H9 (cell line): ENCODE results near the gene CPT1C. TPM values are rescaled to one million over a fixed set of nuclear protein-coding genes. Genes with fewer than 3 reads are reported as not detected.

Experiments
- DNase-seq: peaks from one replicate; pipeline ENCODE4 v3.0.0-alpha.2; 2017
- H2AFZ ChIP-seq: one replicate; pipeline ENCODE4 v1.6.1; 2013; ENCODE audit warnings: mild to moderate bottlenecking, low read length, control low read depth, moderate library complexity
- H2AK5ac ChIP-seq: 2 replicates; pipeline ENCODE4 v1.6.1; 2013; ENCODE audit warnings: low read length, control low read depth, mixed read lengths; ENCODE audit not compliant: insufficient read length
- H2BK120ac ChIP-seq: one replicate; pipeline ENCODE4 v1.6.1; 2013; ENCODE audit warnings: low read depth, mild to moderate bottlenecking, low read length, control low read depth, inconsistent platforms; ENCODE audit not compliant: poor library complexity, severe bottlenecking
- H2BK12ac ChIP-seq: 2 replicates; pipeline ENCODE4 v1.6.1; 2013; ENCODE audit warnings: low read length, control low read depth, mixed read lengths, low read depth; ENCODE audit not compliant: insufficient read length
- H2BK15ac ChIP-seq: 2 replicates; pipeline ENCODE4 v1.6.1; 2013; ENCODE audit warnings: low read depth, low read length, control low read depth
- H2BK20ac ChIP-seq: one replicate; pipeline ENCODE4 v1.6.1; 2013; ENCODE audit warnings: low read depth, mild to moderate bottlenecking, low read length, control low read depth, inconsistent platforms; ENCODE audit not compliant: poor library complexity, severe bottlenecking
- H2BK5ac ChIP-seq: 2 replicates; pipeline ENCODE4 v1.6.1; 2013; ENCODE audit warnings: low read length, control low read depth, mixed read lengths; ENCODE audit not compliant: insufficient read length
- H3K14ac ChIP-seq: 2 replicates; pipeline ENCODE4 v1.6.1; 2013; ENCODE audit warnings: low read length, control low read depth; ENCODE audit not compliant: insufficient read depth
- H3K18ac ChIP-seq: 2 replicates; pipeline ENCODE4 v1.6.1; 2013; ENCODE audit warnings: low read depth, mild to moderate bottlenecking, mixed read lengths, low read length, control low read depth; ENCODE audit not compliant: insufficient read length
- H3K23ac ChIP-seq: 2 replicates; pipeline ENCODE4 v1.6.1; 2013; ENCODE audit warnings: low read length, control low read depth, mixed read lengths, low read depth; ENCODE audit not compliant: insufficient read length
- H3K23me2 ChIP-seq: 2 replicates; pipeline ENCODE4 v1.6.1; 2013; ENCODE audit warnings: low read depth, mild to moderate bottlenecking, mixed read lengths, low read length, control low read depth; ENCODE audit not compliant: insufficient read length, poor library complexity, severe bottlenecking
- H3K27ac ChIP-seq: 2 replicates; pipeline ENCODE4 v1.5.1; 2013; ENCODE audit warnings: low read length, control low read depth, mixed read lengths, low read depth; ENCODE audit not compliant: insufficient read length
- H3K27me3 ChIP-seq: 2 replicates; pipeline ENCODE4 v1.6.1; 2013; ENCODE audit warnings: low read length, control low read depth, inconsistent platforms; ENCODE audit not compliant: insufficient read depth
- H3K4ac ChIP-seq: 2 replicates; pipeline ENCODE4 v1.6.1; 2013; ENCODE audit warnings: low read depth, mild to moderate bottlenecking, control low read depth, inconsistent platforms, low read length, moderate library complexity
- H3K4me1 ChIP-seq: 2 replicates; pipeline ENCODE4 v1.6.1; 2013; ENCODE audit warnings: low read length, control low read depth, inconsistent platforms; ENCODE audit not compliant: insufficient read depth
- H3K4me2 ChIP-seq: 2 replicates; pipeline ENCODE4 v1.6.1; 2013; ENCODE audit warnings: low read length, control low read depth, mixed read lengths; ENCODE audit not compliant: insufficient read length, insufficient read depth
- H3K56ac ChIP-seq: 2 replicates; pipeline ENCODE4 v1.6.1; 2013; ENCODE audit warnings: low read depth, mild to moderate bottlenecking, mixed read lengths, low read length, control low read depth; ENCODE audit not compliant: insufficient read length
- H3K79me1 ChIP-seq: 2 replicates; pipeline ENCODE4 v1.6.1; 2013; ENCODE audit warnings: low read depth, mild to moderate bottlenecking, moderate library complexity, low read length, control low read depth, inconsistent platforms; ENCODE audit not compliant: insufficient read depth, poor library complexity, severe bottlenecking
- H3K79me2 ChIP-seq: 2 replicates; pipeline ENCODE4 v1.6.1; 2013; ENCODE audit warnings: low read length, control low read depth, inconsistent platforms; ENCODE audit not compliant: insufficient read depth
- H3K9ac ChIP-seq: 2 replicates; pipeline ENCODE4 v1.6.1; 2013; ENCODE audit warnings: low read length, control low read depth, mixed read lengths; ENCODE audit not compliant: insufficient read length; ENCODE audit errors: extremely low read depth
- H3K9me3 ChIP-seq: one replicate; pipeline ENCODE4 v1.6.1; 2013; ENCODE audit warnings: low read depth, low read length, inconsistent platforms; ENCODE audit not compliant: control insufficient read depth
- H3T11ph ChIP-seq: one replicate; pipeline ENCODE4 v1.6.1; 2013; ENCODE audit warnings: mild to moderate bottlenecking, low read length, control low read depth, inconsistent platforms
- H4K20me1 ChIP-seq: one replicate; pipeline ENCODE4 v1.6.1; 2013; ENCODE audit not compliant: control insufficient read depth, insufficient read length, insufficient read depth
- H4K5ac ChIP-seq: 2 replicates; pipeline ENCODE4 v1.6.1; 2013; ENCODE audit warnings: low read depth, mild to moderate bottlenecking, mixed read lengths, low read length, control low read depth; ENCODE audit not compliant: insufficient read length
- H4K8ac ChIP-seq: replicated peaks from 2 replicates; pipeline ENCODE4 v1.6.1; 2013; ENCODE audit warnings: low read length, control low read depth, mixed read lengths, low read depth; ENCODE audit not compliant: insufficient read length
- H4K91ac ChIP-seq: 2 replicates; pipeline ENCODE4 v1.6.1; 2013; ENCODE audit warnings: low read depth, mild to moderate bottlenecking, moderate library complexity, mixed read lengths, low read length, control low read depth; ENCODE audit not compliant: insufficient read length
- H3K27ac Mint-ChIP-seq, 3 experiments: 2 replicates in 2 of 3; 3 replicates in 1 of 3; pipeline ENCODE4 v1.8.0; 2020 to 2021; ENCODE audit warnings: mixed read lengths in 3 of 3, mild to moderate bottlenecking in 1 of 3, moderate library complexity in 1 of 3
- H3K27me3 Mint-ChIP-seq: 2 replicates; pipeline ENCODE4 v1.8.0; 2021; ENCODE audit warnings: low read depth, mild to moderate bottlenecking, moderate library complexity, mixed read lengths
- H3K36me3 Mint-ChIP-seq, 3 experiments: 2 replicates in 2 of 3; 3 replicates in 1 of 3; pipeline ENCODE4 v1.8.0; 2020 to 2021; ENCODE audit warnings: low read depth in 3 of 3, mixed read lengths in 3 of 3; ENCODE audit not compliant: insufficient read depth in 1 of 3
- H3K4me1 Mint-ChIP-seq, 2 experiments: 2 replicates each; pipeline ENCODE4 v1.8.0; 2020; ENCODE audit warnings: mixed read lengths in 2 of 2
- H3K4me3 Mint-ChIP-seq, 2 experiments: 2 replicates in 1 of 2; 3 replicates in 1 of 2; pipeline ENCODE4 v1.8.0; 2020 to 2021; ENCODE audit warnings: mild to moderate bottlenecking in 2 of 2, mixed read lengths in 2 of 2, moderate library complexity in 1 of 2
- H3K9me3 Mint-ChIP-seq, 2 experiments: 2 replicates in 1 of 2; 3 replicates in 1 of 2; pipeline ENCODE4 v1.8.0; 2020; ENCODE audit warnings: mild to moderate bottlenecking in 2 of 2, mixed read lengths in 2 of 2, moderate library complexity in 1 of 2
- CTCF ChIP-seq: fragments of 200-600 bp; sonication (generic); conservative IDR thresholded peaks from 3 replicates; pipeline ENCODE4 v1.8.0; 2021; ENCODE audit warnings: antibody characterized with exemption, mild to moderate bottlenecking
- WGBS: extraction: QIAGEN DNeasy Blood & Tissue Kit; methylation state at CpG from one replicate; pipeline ENCODE4 v1.1.7; 2013; ENCODE audit warnings: missing lambda C conversion rate, low lambda C conversion rate, mixed read lengths; ENCODE audit not compliant: insufficient read length; ENCODE audit errors: extremely low coverage; 5-methylcytosine and 5-hydroxymethylcytosine counted together
- total RNA-seq: library from RNA; stranded (reverse); gene quantifications from 2 replicates; pipeline ENCODE4 v1.2.1, GENCODE V29; 2021

Gene CPT1C
- total RNA-seq, 1 experiment from 2014 or later: 74.6 TPM

GRCh38 chr19:49655570-49656455 lies 35.1 kb upstream of the CPT1C start:
- H2BK12ac ChIP-seq: no peak overlapping the region
- no peak overlapping the region for H2BK20ac ChIP-seq
- TF ChIP-seq CTCF: no peak
- H2AFZ ChIP-seq: no peak overlapping the region
- H4K91ac ChIP-seq: no peak overlapping the region
- H2BK5ac ChIP-seq: no peak overlapping the region
- H2BK120ac ChIP-seq: no peak overlapping the region
- H3K4ac ChIP-seq: no peak overlapping the region
- no peak overlapping the region for H3K27ac ChIP-seq
- H3T11ph ChIP-seq: no peak overlapping the region
- H3K4me3 Mint-ChIP-seq: no peak overlapping the region; a peak in 1 of 5 replicates
- DNase-seq: no peak
- no peak overlapping the region for H3K56ac ChIP-seq
- peaks cover 41 to 81% (median 80%) of the 10 kb centered on the region in 3 experiments for H3K36me3 Mint-ChIP-seq
- peaks cover 19 to 21% of the 10 kb centered on the region in 2 experiments for H3K4me1 Mint-ChIP-seq
- no peak overlapping the region; the same call in 1 of the 2 replicates for H3K14ac ChIP-seq
- H3K9me3 ChIP-seq: no peaks in the 10 kb centered on the region
- H3K9me3 Mint-ChIP-seq: peaks cover 7% of the 10 kb centered on the region in 2 experiments; a peak in 4 of 5 replicates
- peak overlapping the region; percentile 82 to 97 (median 91); a peak in 5 of 7 replicates for H3K27ac Mint-ChIP-seq
- no peaks in the 10 kb centered on the region for H3K27me3 ChIP-seq
- H3K79me1 ChIP-seq: no peaks in the 10 kb centered on the region
- H3K18ac ChIP-seq: no peak overlapping the region
- no peak overlapping the region for H3K9ac ChIP-seq
- no peak overlapping the region for H4K5ac ChIP-seq
- H3K27me3 Mint-ChIP-seq: no peaks in the 10 kb centered on the region
- H4K8ac ChIP-seq: no peak overlapping the region
- H4K20me1 ChIP-seq: no peaks in the 10 kb centered on the region
- H3K4me2 ChIP-seq: no peak overlapping the region
- no peaks in the 10 kb centered on the region for H3K23me2 ChIP-seq
- WGBS: no CpG with 5 or more reads among the region's 23 CpGs
- H2BK15ac ChIP-seq: no peak overlapping the region
- no peak overlapping the region for H3K23ac ChIP-seq
- no peak overlapping the region for H2AK5ac ChIP-seq
- no peaks in the 10 kb centered on the region for H3K79me2 ChIP-seq
- no peaks in the 10 kb centered on the region for H3K4me1 ChIP-seq
